HepG2 (cell line): ENCODE results near the gene STAT4. TPM values are rescaled to one million over a fixed set of nuclear protein-coding genes. Genes with fewer than 3 reads are reported as not detected.

ENCODE experiments used
- ATAC-seq: fragments of 200-7000 bp; cut with Tn5 transposase; 3 replicates; pipeline ENCODE4 v1.9.1; 2020; ENCODE audit warnings: mild to moderate bottlenecking, moderate library complexity
- BruUV-seq: library from RNA; stranded (reverse); fragments of 400-500 nt; replicated peaks from 2 replicates; lab custom pipeline; 2021; lab: Mats Ljungman, UMichigan
- CTCF ChIA-PET: fragments of 300-600 bp; formaldehyde crosslinking; extraction: SDS; loops from one replicate; lab custom pipeline; 2021; ENCODE audit warnings: low total read pairs, inconsistent platforms, low intra/inter-chr PET ratio; lab: Yijun Ruan, JAX
- POLR2A ChIA-PET: fragments of 350-600 bp; sonication (Branson Sonifier 250); formaldehyde crosslinking; loops from one replicate; lab custom pipeline; 2020; ENCODE audit warnings: antibody characterized with exemption, inconsistent platforms; lab: Yijun Ruan, JAX
- DNase-seq: peaks from one replicate; pipeline ENCODE4 v3.0.0-alpha.2; 2015; ENCODE audit warnings: low spot score
- FAIRE-seq: peaks from 3 replicates; lab custom pipeline; 2011; peaks lifted over from hg19 to GRCh38; lab: Jason Lieb, UNC
- H2AFZ ChIP-seq: one replicate; pipeline ENCODE4 v1.6.1; 2011; ENCODE audit warnings: low read length, inconsistent platforms
- H3K27ac ChIP-seq: fragments of 300-600 bp; 3 replicates; pipeline ENCODE4 v1.8.0; 2011; ENCODE audit warnings: mixed run types, mild to moderate bottlenecking, mixed read lengths, low read length, inconsistent platforms; ENCODE audit not compliant: insufficient read depth; ENCODE audit errors: extremely low read length
- H3K27me3 ChIP-seq, 2 experiments: fragments of 200-600 bp in 1 of 2; 2 replicates in 1 of 2; 3 replicates in 1 of 2; pipeline versions ENCODE4 v1.6.0 to v1.8.0; 2011; ENCODE audit warnings: low read length in 2 of 2, mild to moderate bottlenecking in 2 of 2, moderate library complexity in 2 of 2, inconsistent platforms in 1 of 2; ENCODE audit not compliant: insufficient read depth in 2 of 2, control insufficient read depth in 1 of 2
- H3K36me3 ChIP-seq, 2 experiments: fragments of 200-600 bp in 1 of 2; replicated peaks in 1 of 2; 2 replicates in 1 of 2; 3 replicates in 1 of 2; pipeline versions ENCODE4 v1.5.1 to v1.8.0; 2011; ENCODE audit warnings: low read length in 2 of 2, inconsistent platforms in 1 of 2; ENCODE audit not compliant: insufficient read depth in 2 of 2, control insufficient read depth in 1 of 2
- H3K4me1 ChIP-seq: 2 replicates; pipeline ENCODE4 v1.5.1; 2012; ENCODE audit warnings: low read length, inconsistent platforms; ENCODE audit not compliant: insufficient read depth
- H3K4me2 ChIP-seq: 2 replicates; pipeline ENCODE4 v1.6.0; 2011; ENCODE audit warnings: low read depth, low read length, inconsistent platforms
- H3K4me3 ChIP-seq, 3 experiments: fragments of 200-600 bp in 1 of 3; sonication (generic), shearing (Covaris generic) in 1 of 3; replicated peaks in 1 of 3; 2 replicates each; pipeline ENCODE4 v1.5.1; 2011 to 2016; ENCODE audit warnings: low read length in 3 of 3, inconsistent platforms in 2 of 3, low read depth in 2 of 3, mild to moderate bottlenecking in 2 of 3, control low read depth in 1 of 3, mixed read lengths in 1 of 3; ENCODE audit not compliant: insufficient read depth in 1 of 3
- H3K79me2 ChIP-seq: one replicate; pipeline ENCODE4 v1.6.1; 2011; ENCODE audit warnings: low read length, inconsistent platforms; ENCODE audit not compliant: insufficient read depth
- H3K9ac ChIP-seq: 2 replicates; pipeline ENCODE4 v1.6.0; 2011; ENCODE audit warnings: mild to moderate bottlenecking, low read depth, low read length, inconsistent platforms; ENCODE audit not compliant: insufficient read depth
- H3K9me3 ChIP-seq: 2 replicates; pipeline ENCODE4 v1.5.1; 2012; ENCODE audit warnings: mild to moderate bottlenecking, low read length
- H4K20me1 ChIP-seq: 2 replicates; pipeline ENCODE4 v1.6.0; 2011; ENCODE audit warnings: inconsistent platforms, mild to moderate bottlenecking, low read length, moderate library complexity; ENCODE audit not compliant: insufficient read depth
- BRD4 ChIP-seq: sonication (generic); formaldehyde crosslinking; IDR thresholded peaks from 2 replicates; pipeline ENCODE4 v1.4.0; 2020; ENCODE audit warnings: missing genetic modification reagents
- NPAS2 ChIP-seq: sonication (generic); formaldehyde crosslinking; IDR thresholded peaks from 2 replicates; pipeline ENCODE4 v1.8.0; 2022; ENCODE audit warnings: mild to moderate bottlenecking, missing genetic modification reagents, borderline replicate concordance
- RARG ChIP-seq: sonication (generic); formaldehyde crosslinking; IDR thresholded peaks from 2 replicates; pipeline ENCODE4 v1.4.0; 2020; ENCODE audit warnings: low read depth, mild to moderate bottlenecking, missing genetic modification reagents
- RFX3 ChIP-seq: IDR thresholded peaks from 2 replicates; pipeline ENCODE4 v1.6.1; 2016; ENCODE audit warnings: missing biosample characterization, missing genetic modification reagents
- RORA ChIP-seq: sonication (generic); formaldehyde crosslinking; IDR thresholded peaks from 2 replicates; pipeline ENCODE4 v1.5.0; 2020; ENCODE audit warnings: mild to moderate bottlenecking, missing genetic modification reagents, moderate library complexity
- ZNF296 ChIP-seq: sonication (generic); formaldehyde crosslinking; conservative IDR thresholded peaks from 2 replicates; pipeline ENCODE4 v1.5.0; 2020; ENCODE audit warnings: mild to moderate bottlenecking, missing genetic modification reagents
- WGBS: methylation state at CpG from one replicate; pipeline ENCODE4 v1.1.6; 2017; ENCODE audit warnings: low lambda C conversion rate; 5-methylcytosine and 5-hydroxymethylcytosine counted together
- in situ Hi-C: cut with HindIII; loops from 2 replicates; pipeline ENCODE4 v1.10.0; 2017; ENCODE audit warnings: low pct_unique_long_range_greater_than_20kb; ENCODE audit not compliant: extremely low pct_ligation_motif_present
- intact Hi-C: fragments of 100-400 bp; cut with micrococcal nuclease; formaldehyde crosslinking; loops from one replicate; pipeline ENCODE4 v1.10.0; 2022; ENCODE audit not compliant: unreplicated experiment
- polyA plus RNA-seq, 8 experiments: library from polyadenylated mRNA; depleted of rRNA in 3 of 8; stranded (reverse) in 7 of 8; unstranded in 1 of 8; fragments of >200 nt; fragmentation: Illumina TruSeq in 4 of 8; extraction: Trizol in 4 of 8; gene quantifications; 2 replicates each; pipeline versions ENCODE4 v1.2.1 to v1.2.3, GENCODE V29; 2011 to 2016; ENCODE audit warnings: low read depth in 4 of 8, missing spikeins in 1 of 8, mixed read lengths in 1 of 8; ENCODE audit not compliant: insufficient read depth in 1 of 8
- total RNA-seq, 5 experiments: library from RNA; depleted of rRNA; stranded (reverse); fragments of >200 nt; fragmentation: Illumina TruSeq; extraction: Trizol; gene quantifications; 2 replicates each; pipeline ENCODE4 v1.2.3, GENCODE V29; 2016; ENCODE audit warnings: low read depth in 1 of 5
- TF ChIP-seq, protein P1 (sequence below): IDR thresholded peaks from 2 replicates; pipeline ENCODE4 v1.6.1; 2016; ENCODE audit warnings: control low read depth
- TF ChIP-seq, protein P2 (sequence below): sonication (generic); formaldehyde crosslinking; IDR thresholded peaks from 2 replicates; pipeline ENCODE4 v1.4.0; 2020; ENCODE audit warnings: missing genetic modification reagents

Gene STAT4
- total and polyA plus RNA-seq, 2 of the 13 experiments (the other 11 are each of a cell fraction or from before 2014, with no cell fraction given): 0.37 TPM; not detected in 1

DNA sequence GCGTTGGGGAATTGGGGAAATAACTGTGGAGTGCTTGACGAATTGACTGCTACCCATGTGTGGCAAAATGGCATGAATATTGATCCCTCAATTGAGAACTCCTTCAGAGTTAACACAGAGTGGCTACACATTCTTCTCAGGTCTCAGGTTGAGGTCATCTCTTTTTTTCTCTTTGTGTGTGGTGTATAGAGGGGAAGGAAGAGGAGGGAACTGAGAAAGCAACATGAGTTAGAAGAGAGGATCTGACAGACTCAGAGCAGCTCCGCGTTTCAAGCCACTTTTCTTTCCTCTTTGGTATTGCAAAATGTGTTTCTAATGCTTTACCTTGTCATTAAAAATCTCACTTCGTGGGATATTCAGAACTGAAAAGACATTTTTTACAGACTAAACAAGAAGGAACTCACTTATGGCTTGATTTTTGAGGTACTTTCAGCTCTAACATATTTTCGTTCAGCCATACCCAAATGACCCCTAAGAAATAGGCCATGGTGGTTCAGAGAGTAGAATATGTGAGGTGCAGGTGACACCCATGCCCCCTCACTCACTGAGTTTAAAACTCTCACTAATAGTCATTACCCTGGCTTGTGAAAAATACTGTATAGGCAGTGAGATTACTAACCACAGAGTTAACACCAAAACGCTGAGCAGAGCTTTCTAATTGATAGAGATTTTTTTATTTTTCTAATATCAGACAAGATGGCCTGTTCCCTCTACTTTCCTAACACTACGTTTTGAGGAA is 22.5 kb downstream of the STAT4 start:
- DNase-seq (no peak), FAIRE-seq (no peak), ATAC-seq (no peak)
- no peak overlapping the region for H3K9ac ChIP-seq
- no peaks in the 10 kb centered on the region for H3K36me3 ChIP-seq
- H3K4me2 ChIP-seq: no peak overlapping the region
- H3K4me1 ChIP-seq: no peaks in the 10 kb centered on the region
- ChIA-PET POLR2A (no interaction called here), CTCF (no interaction called here)
- no peak overlapping the region for H2AFZ ChIP-seq
- TF ChIP-seq RFX3 (CRISPR knock-in tag): no peak
- no peak for TF ChIP-seq RORA (CRISPR knock-in tag)
- TF ChIP-seq RARG (CRISPR knock-in tag): no peak
- TF ChIP-seq, protein P1, sequence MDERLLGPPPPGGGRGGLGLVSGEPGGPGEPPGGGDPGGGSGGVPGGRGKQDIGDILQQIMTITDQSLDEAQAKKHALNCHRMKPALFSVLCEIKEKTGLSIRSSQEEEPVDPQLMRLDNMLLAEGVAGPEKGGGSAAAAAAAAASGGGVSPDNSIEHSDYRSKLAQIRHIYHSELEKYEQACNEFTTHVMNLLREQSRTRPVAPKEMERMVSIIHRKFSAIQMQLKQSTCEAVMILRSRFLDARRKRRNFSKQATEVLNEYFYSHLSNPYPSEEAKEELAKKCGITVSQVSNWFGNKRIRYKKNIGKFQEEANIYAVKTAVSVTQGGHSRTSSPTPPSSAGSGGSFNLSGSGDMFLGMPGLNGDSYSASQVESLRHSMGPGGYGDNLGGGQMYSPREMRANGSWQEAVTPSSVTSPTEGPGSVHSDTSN (CRISPR knock-in tag): no peak
- TF ChIP-seq ZNF296 (CRISPR knock-in tag): no peak
- TF ChIP-seq NPAS2 (CRISPR knock-in tag): no peak
- TF ChIP-seq, protein P2, sequence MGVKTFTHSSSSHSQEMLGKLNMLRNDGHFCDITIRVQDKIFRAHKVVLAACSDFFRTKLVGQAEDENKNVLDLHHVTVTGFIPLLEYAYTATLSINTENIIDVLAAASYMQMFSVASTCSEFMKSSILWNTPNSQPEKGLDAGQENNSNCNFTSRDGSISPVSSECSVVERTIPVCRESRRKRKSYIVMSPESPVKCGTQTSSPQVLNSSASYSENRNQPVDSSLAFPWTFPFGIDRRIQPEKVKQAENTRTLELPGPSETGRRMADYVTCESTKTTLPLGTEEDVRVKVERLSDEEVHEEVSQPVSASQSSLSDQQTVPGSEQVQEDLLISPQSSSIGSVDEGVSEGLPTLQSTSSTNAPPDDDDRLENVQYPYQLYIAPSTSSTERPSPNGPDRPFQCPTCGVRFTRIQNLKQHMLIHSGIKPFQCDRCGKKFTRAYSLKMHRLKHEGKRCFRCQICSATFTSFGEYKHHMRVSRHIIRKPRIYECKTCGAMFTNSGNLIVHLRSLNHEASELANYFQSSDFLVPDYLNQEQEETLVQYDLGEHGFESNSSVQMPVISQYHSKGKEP: no peak
- no peak for TF ChIP-seq BRD4 (CRISPR knock-in tag)
- BruUV-seq: no TSS peak
- no peaks in the 10 kb centered on the region for H4K20me1 ChIP-seq
- H3K9me3 ChIP-seq: no peaks in the 10 kb centered on the region
- no peak overlapping the region for H3K27ac ChIP-seq
- no peaks in the 10 kb centered on the region for H3K79me2 ChIP-seq
- no peaks in the 10 kb centered on the region for H3K27me3 ChIP-seq
- in situ Hi-C loops (no loop called here), intact Hi-C loops (no loop called here)
- H3K4me3 ChIP-seq: no peak overlapping the region
- 24% methylated on average over 8 of the region's 8 CpGs for WGBS
